Epithelial cell of proximal tubule (primary cell): ENCODE results near the gene INPP4A. TPM values are rescaled to one million over a fixed set of nuclear protein-coding genes. Genes with fewer than 3 reads are reported as not detected.

Experiments
- DNase-seq: peaks from one replicate; pipeline ENCODE4 v3.0.0-alpha.2; 2011; ENCODE audit warnings: low read depth
- H3K4me3 ChIP-seq: 2 replicates; pipeline ENCODE4 v1.5.1; 2011; ENCODE audit warnings: low read depth, mild to moderate bottlenecking, low read length
- CTCF ChIP-seq: conservative IDR thresholded peaks from 2 replicates; pipeline ENCODE4 v1.5.1; 2012; ENCODE audit warnings: low read depth, mild to moderate bottlenecking, low read length
- total RNA-seq: library from RNA; depleted of rRNA; stranded (reverse); fragments of >200 nt; gene quantifications from 2 replicates; pipeline ENCODE4 v1.2.3, GENCODE V29; 2015

INPP4A gene
- total RNA-seq, 1 donor from 2014 or later = 12.2 TPM

DNA sequence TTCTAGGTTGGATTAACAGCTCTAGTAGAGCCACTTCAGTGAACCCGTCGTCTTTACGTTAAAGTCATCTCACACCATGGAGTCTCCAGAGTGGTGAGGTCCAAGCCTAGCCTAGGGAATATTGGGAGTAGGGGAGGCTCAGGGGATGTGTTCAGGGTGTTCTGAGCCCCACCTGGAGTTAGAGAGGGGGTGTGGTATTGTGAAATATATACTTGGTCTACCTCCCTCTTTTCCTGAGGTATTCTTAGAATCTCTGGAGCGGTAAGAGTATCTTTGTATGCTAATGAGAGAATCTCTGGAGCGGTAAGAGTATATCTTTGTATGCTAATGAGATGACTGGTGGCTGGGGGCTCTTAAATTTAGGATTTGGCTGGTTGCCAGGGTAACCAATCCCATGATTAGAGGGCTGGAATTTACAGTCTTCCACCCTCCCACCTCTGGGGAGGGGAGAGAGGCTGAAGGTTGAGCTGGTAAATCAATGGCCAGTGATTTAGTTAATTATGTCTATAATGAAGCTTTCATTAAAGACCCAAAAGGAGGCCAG lies 69.5 kb downstream of the INPP4A start:
- DNase-seq = no peak
- TF ChIP-seq CTCF = no peak
- no peak overlapping the region for H3K4me3 ChIP-seq

GRCh38 chr2:98514879-98515249 lies 70.2 kb downstream of the INPP4A start:
- no peak for DNase-seq
- no peak for TF ChIP-seq CTCF

DNA sequence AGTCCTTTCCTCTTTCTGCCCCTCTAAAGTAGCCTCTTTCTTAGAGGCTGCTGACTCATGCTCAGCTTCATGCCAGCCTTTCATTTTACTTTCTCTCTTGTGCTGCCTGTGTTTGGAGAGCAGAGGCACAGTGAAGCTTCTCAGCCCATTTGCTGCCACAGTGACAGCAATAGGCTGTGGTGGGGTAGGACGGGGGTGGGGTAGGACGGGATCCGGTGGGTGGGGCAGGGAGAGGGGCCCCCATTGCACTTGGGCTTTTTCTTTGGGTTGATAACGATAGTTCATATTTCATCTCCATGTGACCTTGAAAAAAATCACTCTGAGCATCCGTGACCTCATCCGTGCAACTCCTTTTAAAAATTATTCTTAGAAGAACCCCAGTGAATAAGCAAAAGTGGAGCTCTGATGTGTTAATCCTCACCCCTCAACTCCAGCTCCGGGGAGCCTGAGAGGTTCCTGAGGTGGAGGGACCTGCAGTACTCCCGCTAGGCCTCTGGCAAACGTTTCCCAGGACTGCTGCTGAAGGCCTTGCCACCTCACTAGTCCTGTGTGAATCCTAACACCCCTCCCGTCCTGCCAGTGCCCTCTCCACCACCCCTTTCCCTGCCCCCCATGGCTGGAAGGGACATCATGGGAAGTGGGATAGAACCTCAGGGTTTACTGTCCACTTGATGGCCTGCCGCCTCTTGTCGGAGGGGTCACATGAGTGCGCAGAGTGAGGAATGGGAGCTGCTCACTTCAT lies 70.8 kb downstream of the INPP4A start:
- DNase-seq = no peak
- no peak for TF ChIP-seq CTCF
- no peak overlapping the region for H3K4me3 ChIP-seq

More at GRCh38 chr2:98514879-98515249, 70.2 kb downstream of the INPP4A start:
- no peak overlapping the region for H3K4me3 ChIP-seq

- H3K4me3 ChIP-seq = no peak overlapping the region
- no peak for DNase-seq
- no peak for TF ChIP-seq CTCF
Measured at GRCh38 chr2:98516571-98516970, 71.9 kb downstream of the INPP4A start.

DNA sequence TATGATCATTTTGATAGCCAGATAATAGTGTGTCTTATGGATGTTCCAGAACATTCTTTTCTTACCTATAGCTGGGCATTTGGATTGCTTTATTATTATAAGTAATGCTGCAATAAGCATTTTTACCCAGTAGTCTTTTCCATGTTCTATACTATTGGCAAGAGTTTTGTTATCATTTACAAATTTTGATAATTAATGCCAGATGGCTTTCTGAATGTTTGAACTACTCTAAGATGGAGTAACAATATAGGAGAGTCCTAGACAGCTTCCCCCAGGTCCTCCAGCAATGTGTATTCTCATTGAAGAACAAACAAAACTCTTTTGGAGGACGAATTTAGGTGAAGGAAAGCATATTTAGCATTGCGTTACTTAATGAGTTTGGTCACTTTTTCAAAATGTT lies 73.0 kb downstream of the INPP4A start:
- H3K4me3 ChIP-seq = no peak overlapping the region
- no peak for DNase-seq
- no peak for TF ChIP-seq CTCF

DNA sequence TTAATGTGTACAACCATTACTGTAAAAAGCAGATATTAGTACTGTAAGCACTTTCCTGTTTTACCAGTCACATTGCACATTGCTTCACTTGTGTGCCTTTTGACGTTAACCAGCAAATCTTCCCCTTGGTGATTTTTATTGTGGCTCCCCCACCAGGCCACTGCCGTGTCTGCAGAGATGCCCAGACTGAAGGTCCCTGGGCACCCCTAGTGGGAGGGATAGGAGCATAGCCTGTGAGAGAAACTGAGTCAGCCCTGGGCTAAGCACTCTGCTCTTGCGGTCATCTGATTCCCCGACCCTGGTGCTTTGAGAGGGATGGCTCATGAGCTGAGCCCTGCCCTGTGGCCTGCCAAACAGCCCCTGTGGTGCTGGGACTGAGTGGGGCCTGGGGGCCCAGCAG lies 73.4 kb downstream of the INPP4A start:
- no peak for DNase-seq
- TF ChIP-seq CTCF = peak; percentile 62
- H3K4me3 ChIP-seq = no peak overlapping the region

DNA sequence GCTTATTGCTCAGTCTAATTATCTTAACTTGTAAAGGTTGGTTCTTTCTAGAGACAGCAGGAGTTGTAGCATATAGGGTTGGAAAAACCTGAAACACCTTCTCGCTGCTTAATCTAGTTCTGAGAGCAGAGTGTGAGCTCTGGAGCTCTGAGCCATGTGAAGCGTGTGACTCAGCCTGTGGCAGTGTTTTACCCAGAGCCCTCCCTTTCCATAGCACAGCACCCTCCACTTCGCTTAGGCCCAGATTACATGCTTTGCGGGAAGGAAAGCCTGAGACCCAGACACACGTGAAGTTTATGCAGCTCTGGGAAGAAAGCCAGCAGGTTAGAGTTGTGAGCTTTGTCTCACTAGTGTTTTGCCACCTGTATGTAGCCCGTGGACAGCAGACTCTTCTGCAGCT lies 74.5 kb downstream of the INPP4A start:
- DNase-seq = no peak
- TF ChIP-seq CTCF = no peak
- H3K4me3 ChIP-seq = no peak overlapping the region
